ENCODE measurements around the gene CARHSP1.
"Not testable (repeated sequence)": the region's sequence is repeated elsewhere in the genome, so short reads cannot be mapped to it uniquely, and the experiment has no call there.

The CARHSP1 gene

DNA sequence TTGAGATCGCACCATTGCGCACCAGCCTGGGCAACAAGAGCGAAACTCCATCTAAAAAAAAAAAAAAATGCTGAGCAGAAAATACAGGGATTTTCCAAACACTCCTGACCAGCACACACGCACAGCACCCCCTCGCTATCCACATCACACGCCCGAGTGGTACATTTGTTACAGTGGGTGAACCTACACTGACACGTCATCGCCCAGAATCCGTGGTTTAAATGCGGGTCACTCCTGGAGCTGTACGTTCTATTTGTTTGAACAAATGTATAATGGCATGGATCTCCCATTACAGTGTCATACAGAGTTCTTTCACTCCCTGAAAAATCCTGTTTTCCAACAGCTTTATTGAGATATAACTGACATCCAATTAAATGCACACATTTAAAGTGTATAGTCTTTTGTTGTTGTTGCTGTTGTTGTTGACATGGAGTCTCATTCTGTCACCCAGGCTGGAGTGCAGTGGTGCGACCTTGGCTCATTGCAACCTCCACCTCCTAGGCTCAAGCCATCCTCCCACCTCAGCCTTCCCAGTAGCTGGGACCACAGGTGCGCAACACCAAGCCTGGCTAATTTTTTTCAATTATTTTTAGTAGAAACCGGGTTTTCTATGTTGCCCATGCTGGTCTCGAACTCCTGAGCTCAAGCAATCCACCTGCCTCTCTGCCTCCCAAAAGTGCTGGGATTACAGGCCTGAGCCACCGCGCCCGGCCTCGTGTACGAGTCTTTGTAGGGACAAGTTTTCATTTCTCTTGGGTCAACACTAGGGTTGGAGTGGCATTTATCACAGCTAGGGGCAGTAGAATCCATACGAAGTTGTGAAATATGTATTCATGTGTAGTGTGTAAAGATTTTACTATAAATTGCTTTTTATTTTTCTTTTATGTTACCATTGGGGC is 4.4 kb upstream of the CARHSP1 start:
- no peaks in the 10 kb centered on the region for H3K79me2 ChIP-seq (ENCODE audit: insufficient read depth, low read length)
- no peaks in the 10 kb centered on the region for H3K27me3 ChIP-seq (ENCODE audit: insufficient read depth, low read length, poor library complexity, severe bottlenecking)
- no peaks in the 10 kb centered on the region for H3K9me3 ChIP-seq (ENCODE audit: insufficient read depth, low read depth, low read length)
- no peak overlapping the region for H3K4me2 ChIP-seq (ENCODE audit: low read depth, low read length, poor library complexity, severe bottlenecking)
- H3K4me1 ChIP-seq (ENCODE audit: insufficient read depth, low read length, poor library complexity, severe bottlenecking): peaks cover 6% of the 10 kb centered on the region
- H3K9ac ChIP-seq (ENCODE audit: low read depth, low read length, poor library complexity, severe bottlenecking): no peak overlapping the region
- H3F3A ChIP-seq (ENCODE audit: low read depth): no peaks in the 10 kb centered on the region
- H2AFZ ChIP-seq (ENCODE audit: low read length): no peak overlapping the region
- no peak overlapping the region for H3K4me3 ChIP-seq (ENCODE audit: low read length, poor library complexity, severe bottlenecking)
- H4K20me1 ChIP-seq (ENCODE audit: insufficient read depth, low read length, poor library complexity, severe bottlenecking): no peaks in the 10 kb centered on the region
- no peaks in the 10 kb centered on the region for H3K36me3 ChIP-seq (ENCODE audit: insufficient read depth, low read length)
- no peaks in the 10 kb centered on the region for H3K9me2 ChIP-seq (replicated peaks; ENCODE audit: low read depth, low read length)
- no peak for TF ChIP-seq EZH2phosphoT487 (IDR thresholded peaks at IDR 0.05; ENCODE audit: borderline replicate concordance)
- TF ChIP-seq, protein P1, sequence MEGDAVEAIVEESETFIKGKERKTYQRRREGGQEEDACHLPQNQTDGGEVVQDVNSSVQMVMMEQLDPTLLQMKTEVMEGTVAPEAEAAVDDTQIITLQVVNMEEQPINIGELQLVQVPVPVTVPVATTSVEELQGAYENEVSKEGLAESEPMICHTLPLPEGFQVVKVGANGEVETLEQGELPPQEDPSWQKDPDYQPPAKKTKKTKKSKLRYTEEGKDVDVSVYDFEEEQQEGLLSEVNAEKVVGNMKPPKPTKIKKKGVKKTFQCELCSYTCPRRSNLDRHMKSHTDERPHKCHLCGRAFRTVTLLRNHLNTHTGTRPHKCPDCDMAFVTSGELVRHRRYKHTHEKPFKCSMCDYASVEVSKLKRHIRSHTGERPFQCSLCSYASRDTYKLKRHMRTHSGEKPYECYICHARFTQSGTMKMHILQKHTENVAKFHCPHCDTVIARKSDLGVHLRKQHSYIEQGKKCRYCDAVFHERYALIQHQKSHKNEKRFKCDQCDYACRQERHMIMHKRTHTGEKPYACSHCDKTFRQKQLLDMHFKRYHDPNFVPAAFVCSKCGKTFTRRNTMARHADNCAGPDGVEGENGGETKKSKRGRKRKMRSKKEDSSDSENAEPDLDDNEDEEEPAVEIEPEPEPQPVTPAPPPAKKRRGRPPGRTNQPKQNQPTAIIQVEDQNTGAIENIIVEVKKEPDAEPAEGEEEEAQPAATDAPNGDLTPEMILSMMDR (conservative IDR thresholded peaks at IDR 0.05; ENCODE audit: low read length): peak; percentile 24

DNA sequence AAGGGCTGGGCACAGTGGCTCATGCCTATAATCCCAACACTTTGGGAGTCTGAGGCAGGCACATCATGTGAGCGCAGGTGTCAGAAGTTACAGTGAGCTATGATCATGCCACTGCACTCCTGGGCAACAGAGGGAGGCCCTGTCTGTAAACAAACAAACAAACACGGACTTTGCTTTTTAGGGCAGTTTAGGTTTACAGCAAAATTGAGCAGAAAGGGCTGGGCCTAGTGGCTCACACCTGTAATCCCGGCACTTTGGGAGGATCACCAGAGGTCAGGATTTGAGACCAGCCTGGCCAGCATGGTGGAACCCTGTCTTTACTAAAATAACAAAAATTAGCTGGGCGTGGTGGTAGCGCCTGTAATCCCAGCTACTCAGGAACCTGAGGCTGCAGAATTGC is 3.3 kb upstream of the CARHSP1 start:
- no peaks in the 10 kb centered on the region for H3K27me3 ChIP-seq (ENCODE audit: insufficient read depth, low read length, poor library complexity, severe bottlenecking)
- H3K4me3 ChIP-seq (ENCODE audit: low read length, poor library complexity, severe bottlenecking): no peak overlapping the region
- no peaks in the 10 kb centered on the region for H3K36me3 ChIP-seq (ENCODE audit: insufficient read depth, low read length)
- H3K9me3 ChIP-seq (ENCODE audit: insufficient read depth, low read depth, low read length): no peaks in the 10 kb centered on the region
- no peak overlapping the region for H3K9ac ChIP-seq (ENCODE audit: low read depth, low read length, poor library complexity, severe bottlenecking)
- peaks cover 6% of the 10 kb centered on the region for H3K4me1 ChIP-seq (ENCODE audit: insufficient read depth, low read length, poor library complexity, severe bottlenecking)
- no peaks in the 10 kb centered on the region for H3F3A ChIP-seq (ENCODE audit: low read depth)
- H3K4me2 ChIP-seq (ENCODE audit: low read depth, low read length, poor library complexity, severe bottlenecking): no peak overlapping the region
- no peak for TF ChIP-seq EZH2phosphoT487 (IDR thresholded peaks at IDR 0.05; ENCODE audit: borderline replicate concordance)
- TF ChIP-seq, protein P1 (conservative IDR thresholded peaks at IDR 0.05; ENCODE audit: low read length): no peak
- no peaks in the 10 kb centered on the region for H3K9me2 ChIP-seq (replicated peaks; ENCODE audit: low read depth, low read length)
- no peak overlapping the region for H2AFZ ChIP-seq (ENCODE audit: low read length)
- peaks cover 10% of the 10 kb centered on the region for H3K79me2 ChIP-seq (ENCODE audit: insufficient read depth, low read length)
- peaks cover 8% of the 10 kb centered on the region for H4K20me1 ChIP-seq (ENCODE audit: insufficient read depth, low read length, poor library complexity, severe bottlenecking)

DNA sequence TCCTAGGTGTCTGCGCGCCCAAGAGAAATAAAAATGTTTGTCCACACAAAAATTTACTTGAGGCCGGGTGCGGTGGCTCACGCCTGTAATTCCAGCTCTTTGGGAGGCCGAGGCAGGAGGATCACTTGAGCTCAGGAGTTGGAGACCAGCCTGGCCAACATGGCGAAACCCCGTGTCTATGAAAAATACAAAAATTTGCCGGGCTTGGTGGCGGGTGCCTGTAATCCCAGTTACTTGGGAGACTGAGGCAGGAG is 1.1 kb upstream of the CARHSP1 start:
- H3K9me3 ChIP-seq (ENCODE audit: insufficient read depth, low read depth, low read length); H3K27me3 ChIP-seq (ENCODE audit: insufficient read depth, low read length, poor library complexity, severe bottlenecking); H3F3A ChIP-seq (ENCODE audit: low read depth); H3K9me2 ChIP-seq (replicated peaks; ENCODE audit: low read depth, low read length); H3K9ac ChIP-seq (ENCODE audit: low read depth, low read length, poor library complexity, severe bottlenecking); H2AFZ ChIP-seq (ENCODE audit: low read length); H3K4me2 ChIP-seq (ENCODE audit: low read depth, low read length, poor library complexity, severe bottlenecking); H3K4me1 ChIP-seq (ENCODE audit: insufficient read depth, low read length, poor library complexity, severe bottlenecking); H3K36me3 ChIP-seq (ENCODE audit: insufficient read depth, low read length); H3K4me3 ChIP-seq (ENCODE audit: low read length, poor library complexity, severe bottlenecking): not testable (repeated sequence)
- Histone ChIP-seq H4K20me1 (ENCODE audit: insufficient read depth, low read length, poor library complexity, severe bottlenecking) (peaks cover 23% of the 10 kb centered on the region), H3K79me2 (ENCODE audit: insufficient read depth, low read length) (peaks cover 32% of the 10 kb centered on the region)

All from Loucy (cell line).